ENCODE measurements around the gene MSL1. TPM values are rescaled to one million over a fixed set of nuclear protein-coding genes. Genes with fewer than 3 reads are reported as not detected.

MSL1 gene
- total and polyA plus RNA-seq, 8 donors = 21.0 to 105 (median 33.5) TPM

- DNase-seq = no peak
- intact Hi-C loops (cut with DNase I) = loop anchor here in 2 of 3 donors (5.0 to 10.0 kb wide), 2 partner anchors 51 to 53 kb away; no protein-coding TSS in a partner anchor
- Histone ChIP-seq H3K27me3 (no peaks in the 10 kb centered on the region), H3K27ac (peak overlapping the region; percentile 67 to 93 (median 88)), H3K4me1 (peaks cover 52 to 58% (median 54%) of the 10 kb centered on the region in 3 donors), H3K9me3 (no peaks in the 10 kb centered on the region), H3K4me3 (peak overlapping the region in 2 of 4 donors; percentile 31 to 40), H3K36me3 (no peaks in the 10 kb centered on the region)
- 37 to 41% methylated on average over 5 of the region's 5 CpGs for WGBS, 2 donors
- no peak for ATAC-seq
- no peak for FAIRE-seq
- TF ChIP-seq CTCF (IDR thresholded peaks at IDR 0.05) = no peak
Observed at GRCh38 chr17:40113907-40114245, 7.9 kb upstream of the MSL1 start.

- no peak for TF ChIP-seq CTCF (IDR thresholded peaks at IDR 0.05)
- FAIRE-seq = no peak
- no peaks in the 10 kb centered on the region for H3K27me3 ChIP-seq
- no peaks in the 10 kb centered on the region for H3K9me3 ChIP-seq
- peaks cover 43 to 50% (median 46%) of the 10 kb centered on the region in 3 donors for H3K4me1 ChIP-seq
- ATAC-seq = no peak
- intact Hi-C loops (cut with DNase I) = loop anchor here in 1 of 3 donors (10.0 kb wide), 1 partner anchor 50 kb away; no protein-coding TSS in a partner anchor
- H3K27ac ChIP-seq = peak overlapping the region; percentile 67 to 93 (median 88)
- DNase-seq = no peak
- no peaks in the 10 kb centered on the region for H3K36me3 ChIP-seq
- WGBS, 2 donors = 17 to 32% methylated on average over 2 of the region's 2 CpGs
- no peak overlapping the region for H3K4me3 ChIP-seq
Observed at GRCh38 chr17:40115101-40115436, 6.7 kb upstream of the MSL1 start.

GRCh38 chr17:40122136-40122998 is 596 bp downstream of the MSL1 start:
- intact Hi-C loops (cut with DNase I) = loop anchor here in 1 of 3 donors (10.0 kb wide), 1 partner anchor 58 kb away; the partner anchor contains the start of gene THRA
- WGBS, 2 donors = 0% methylated on average over 52 to 91 of the region's 97 CpGs
- Histone ChIP-seq H3K4me1 (peaks cover 0 to 13% (median 6%) of the 10 kb centered on the region in 3 donors), H3K4me3 (peak overlapping the region; percentile 79 to 100 (median 96)), H3K27ac (peak overlapping the region; percentile 77 to 94 (median 86)), H3K36me3 (peaks cover 0 to 13% (median 0%) of the 10 kb centered on the region in 3 donors), H3K9me3 (no peaks in the 10 kb centered on the region), H3K27me3 (no peaks in the 10 kb centered on the region)
- ATAC-seq = peak; percentile 49 to 64 (median 62)
- peak in 5 of 6 donors; percentile 62 to 89 (median 73) for DNase-seq
- no peak for FAIRE-seq
- TF ChIP-seq CTCF (IDR thresholded peaks at IDR 0.05) = no peak

GRCh38 chr17:40122999-40123810 is 1.4 kb downstream of the MSL1 start:
- peak; percentile 42 to 59 (median 54) for ATAC-seq
- H3K4me1 ChIP-seq = peaks cover 0 to 13% (median 6%) of the 10 kb centered on the region in 3 donors
- intact Hi-C loops (cut with DNase I) = loop anchor here in 1 of 3 donors (10.0 kb wide), 1 partner anchor 58 kb away; the partner anchor contains the start of gene THRA

More at GRCh38 chr17:40122999-40123810, 1.4 kb downstream of the MSL1 start:
- Histone ChIP-seq H3K36me3 (peaks cover 0 to 15% (median 0%) of the 10 kb centered on the region in 3 donors), H3K27me3 (no peaks in the 10 kb centered on the region), H3K27ac (peak overlapping the region; percentile 77 to 94 (median 86)), H3K9me3 (no peaks in the 10 kb centered on the region), H3K4me3 (peak overlapping the region; percentile 79 to 100 (median 96))
- FAIRE-seq (no peak), DNase-seq (peak; percentile 61 to 87 (median 62))
- TF ChIP-seq CTCF (IDR thresholded peaks at IDR 0.05) = no peak
- WGBS, 2 donors = 0% methylated on average over 34 to 43 of the region's 43 CpGs

Data from pancreas (tissue), 10 donors.